ENCODE measurements around the gene SLC26A8.
"Not testable (repeated sequence)": the region's sequence is repeated elsewhere in the genome, so short reads cannot be mapped to it uniquely, and the experiment has no call there.

SLC26A8 gene

DNA sequence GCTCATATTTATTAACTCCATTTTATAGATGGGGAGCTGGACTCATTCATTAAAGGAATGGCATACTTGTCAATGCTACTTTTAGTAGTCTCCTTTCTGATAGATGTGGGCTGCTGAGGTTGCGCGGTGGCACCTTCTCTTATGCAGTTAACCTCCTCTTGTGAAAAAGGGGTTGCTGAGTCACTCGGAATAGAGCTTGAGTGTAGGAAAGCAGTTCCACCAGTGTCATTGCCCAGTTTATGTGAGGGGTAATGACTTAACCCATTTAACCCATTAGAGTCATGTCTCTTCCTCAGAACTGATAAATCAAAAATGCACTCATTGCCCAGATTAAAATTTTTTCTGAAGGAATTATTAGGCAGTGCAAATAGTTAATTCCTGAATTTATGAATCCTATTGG, 9.5 kb upstream of the SLC26A8 start:
- no peak for DNase-seq (ENCODE audit: low spot score)
- TF ChIP-seq, protein P1, sequence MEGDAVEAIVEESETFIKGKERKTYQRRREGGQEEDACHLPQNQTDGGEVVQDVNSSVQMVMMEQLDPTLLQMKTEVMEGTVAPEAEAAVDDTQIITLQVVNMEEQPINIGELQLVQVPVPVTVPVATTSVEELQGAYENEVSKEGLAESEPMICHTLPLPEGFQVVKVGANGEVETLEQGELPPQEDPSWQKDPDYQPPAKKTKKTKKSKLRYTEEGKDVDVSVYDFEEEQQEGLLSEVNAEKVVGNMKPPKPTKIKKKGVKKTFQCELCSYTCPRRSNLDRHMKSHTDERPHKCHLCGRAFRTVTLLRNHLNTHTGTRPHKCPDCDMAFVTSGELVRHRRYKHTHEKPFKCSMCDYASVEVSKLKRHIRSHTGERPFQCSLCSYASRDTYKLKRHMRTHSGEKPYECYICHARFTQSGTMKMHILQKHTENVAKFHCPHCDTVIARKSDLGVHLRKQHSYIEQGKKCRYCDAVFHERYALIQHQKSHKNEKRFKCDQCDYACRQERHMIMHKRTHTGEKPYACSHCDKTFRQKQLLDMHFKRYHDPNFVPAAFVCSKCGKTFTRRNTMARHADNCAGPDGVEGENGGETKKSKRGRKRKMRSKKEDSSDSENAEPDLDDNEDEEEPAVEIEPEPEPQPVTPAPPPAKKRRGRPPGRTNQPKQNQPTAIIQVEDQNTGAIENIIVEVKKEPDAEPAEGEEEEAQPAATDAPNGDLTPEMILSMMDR (IDR thresholded peaks at IDR 0.05; ENCODE audit: extremely low read depth, insufficient read depth, missing control alignments): no peak
- in situ Hi-C loops (cut with MboI; ENCODE audit: low pct_unique_long_range_greater_than_20kb, low sequenced_read_pairs, unreplicated experiment): loop anchor here (10.0 kb wide), 1 partner anchor 51 kb away; no protein-coding TSS in a partner anchor

DNA sequence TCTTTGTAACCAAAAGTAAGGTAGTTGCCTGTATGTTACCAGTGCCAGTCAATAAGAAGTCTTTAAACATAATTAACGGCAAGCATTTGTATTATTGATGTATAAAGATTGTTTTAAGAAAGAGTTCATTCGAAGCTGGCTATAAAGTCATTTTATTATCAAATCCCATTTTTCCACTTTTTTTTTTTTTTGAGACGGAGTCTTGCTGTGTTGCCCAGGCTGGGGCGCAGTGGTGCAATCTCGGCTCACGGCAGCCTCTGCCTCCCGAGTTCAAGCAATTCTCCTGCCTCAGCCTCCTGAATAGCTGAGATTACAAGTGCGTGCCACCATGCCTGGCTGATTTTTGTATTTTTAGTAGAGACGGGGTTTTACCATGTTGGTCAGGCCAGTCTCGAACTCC, 8.7 kb upstream of the SLC26A8 start:
- not testable (repeated sequence) for DNase-seq (ENCODE audit: low spot score)
- in situ Hi-C loops (cut with MboI; ENCODE audit: low pct_unique_long_range_greater_than_20kb, low sequenced_read_pairs, unreplicated experiment): loop anchor here (10.0 kb wide), 1 partner anchor 52 kb away; no protein-coding TSS in a partner anchor

DNA sequence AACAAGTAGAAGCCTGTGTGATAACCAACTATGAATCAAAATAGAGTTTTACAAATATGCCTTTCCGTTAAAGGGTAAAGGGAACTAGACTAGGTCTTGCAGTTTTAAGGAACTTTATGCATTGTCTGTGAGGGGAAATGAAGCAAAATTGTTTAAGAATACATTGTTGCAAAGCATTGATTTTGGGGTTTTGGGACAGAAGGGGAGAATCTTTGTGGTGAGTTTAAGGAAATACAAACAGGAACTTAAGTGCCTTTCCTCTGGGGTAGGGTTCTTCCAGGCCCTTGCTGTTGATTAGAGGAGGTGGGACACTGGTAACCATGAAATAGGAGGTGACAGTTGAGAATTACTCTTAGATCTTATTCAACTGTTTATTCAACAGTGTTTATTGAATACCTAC, 7.8 kb upstream of the SLC26A8 start:
- DNase-seq (ENCODE audit: low spot score): no peak
- in situ Hi-C loops (cut with MboI; ENCODE audit: low pct_unique_long_range_greater_than_20kb, low sequenced_read_pairs, unreplicated experiment): loop anchor here (10.0 kb wide), 1 partner anchor 53 kb away; no protein-coding TSS in a partner anchor
- TF ChIP-seq, protein P1 (IDR thresholded peaks at IDR 0.05; ENCODE audit: extremely low read depth, insufficient read depth, missing control alignments): no peak

DNA sequence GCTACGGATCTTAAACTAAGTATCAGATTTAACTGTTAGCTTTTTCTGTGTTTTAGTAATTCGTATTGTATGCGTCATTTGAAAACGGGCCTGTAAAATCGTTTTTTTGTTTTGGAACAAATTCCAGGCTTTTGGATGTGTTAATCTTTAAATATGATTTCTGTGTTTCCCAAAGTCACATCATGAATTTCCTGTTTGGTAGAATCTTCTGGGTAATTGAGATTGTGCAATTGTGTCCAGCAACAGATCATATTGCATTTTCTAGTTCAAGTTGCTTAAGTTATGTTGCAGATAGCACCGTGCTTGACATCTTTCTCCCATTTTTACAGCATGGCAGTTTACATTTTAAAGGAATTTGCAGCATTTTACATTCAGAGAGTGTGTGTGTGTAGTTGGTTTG, 5.0 kb upstream of the SLC26A8 start:
- TF ChIP-seq, protein P1 (IDR thresholded peaks at IDR 0.05; ENCODE audit: extremely low read depth, insufficient read depth, missing control alignments): no peak
- in situ Hi-C loops (cut with MboI; ENCODE audit: low pct_unique_long_range_greater_than_20kb, low sequenced_read_pairs, unreplicated experiment): no loop called here

DNA sequence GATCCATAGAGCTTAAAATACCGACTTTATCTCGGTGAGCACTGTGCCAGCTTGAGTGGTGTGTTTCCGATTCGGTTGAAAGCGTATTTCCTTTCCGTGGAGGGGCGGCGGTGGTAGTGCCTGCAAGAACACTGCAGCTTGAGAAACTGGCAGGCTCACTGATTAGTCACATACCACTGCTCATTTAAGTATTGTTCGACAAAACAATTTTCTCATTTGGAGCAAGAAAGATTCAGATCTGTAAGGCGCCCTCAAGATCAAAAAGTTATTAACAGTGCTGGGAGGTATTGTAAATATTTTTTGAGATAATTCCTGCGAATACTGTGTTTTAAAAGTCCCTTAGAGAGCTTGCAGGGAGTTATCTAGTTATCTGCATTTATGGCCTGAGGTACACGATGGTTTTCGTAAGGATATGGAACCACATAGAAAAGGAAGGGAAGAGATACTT, 4.5 kb upstream of the SLC26A8 start:
- TF ChIP-seq, protein P1 (IDR thresholded peaks at IDR 0.05; ENCODE audit: extremely low read depth, insufficient read depth, missing control alignments): no peak
- no peak for DNase-seq (ENCODE audit: low spot score)
- in situ Hi-C loops (cut with MboI; ENCODE audit: low pct_unique_long_range_greater_than_20kb, low sequenced_read_pairs, unreplicated experiment): no loop called here

More for the DNA sequence above, 5.0 kb upstream of the SLC26A8 start:
- DNase-seq (ENCODE audit: low spot score): no peak

DNA sequence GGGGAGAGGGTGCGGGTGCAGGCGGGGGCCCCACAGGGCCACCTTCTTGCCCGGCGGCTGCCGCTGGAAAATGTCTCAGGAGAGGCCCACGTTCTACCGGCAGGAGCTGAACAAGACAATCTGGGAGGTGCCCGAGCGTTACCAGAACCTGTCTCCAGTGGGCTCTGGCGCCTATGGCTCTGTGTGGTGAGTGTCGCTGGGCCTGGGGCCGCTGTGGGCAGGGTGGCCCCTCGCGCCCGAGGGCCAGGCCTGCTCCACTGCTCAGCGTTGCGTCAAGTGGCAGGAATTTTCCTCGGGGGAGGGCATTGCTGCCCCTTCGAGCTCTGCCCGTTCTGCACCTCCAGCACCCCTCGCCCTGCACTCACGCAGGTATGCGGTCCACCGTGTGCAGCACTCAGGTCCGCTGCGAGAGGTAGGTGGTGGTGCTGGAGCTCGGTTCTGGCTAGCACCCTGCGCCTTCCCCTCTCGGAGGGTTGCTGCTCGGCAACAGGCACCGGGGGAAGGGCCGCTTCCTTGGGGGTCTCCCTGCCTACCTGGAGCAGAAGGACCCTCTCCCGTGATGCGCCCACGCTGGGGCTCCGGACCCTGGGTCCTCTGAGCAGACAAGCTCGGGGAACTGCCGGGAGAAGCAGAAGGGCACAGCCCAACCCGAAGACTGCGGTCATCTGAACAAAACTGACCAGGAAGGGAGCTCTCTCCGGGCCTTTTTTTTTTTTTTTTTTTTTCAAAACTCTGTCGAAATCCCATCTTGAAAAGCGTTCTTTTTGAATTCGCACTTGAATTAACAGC, 3.8 kb upstream of the SLC26A8 start:
- TF ChIP-seq, protein P1 (IDR thresholded peaks at IDR 0.05; ENCODE audit: extremely low read depth, insufficient read depth, missing control alignments): no peak
- in situ Hi-C loops (cut with MboI; ENCODE audit: low pct_unique_long_range_greater_than_20kb, low sequenced_read_pairs, unreplicated experiment): no loop called here
- no peak for DNase-seq (ENCODE audit: low spot score)

DNA sequence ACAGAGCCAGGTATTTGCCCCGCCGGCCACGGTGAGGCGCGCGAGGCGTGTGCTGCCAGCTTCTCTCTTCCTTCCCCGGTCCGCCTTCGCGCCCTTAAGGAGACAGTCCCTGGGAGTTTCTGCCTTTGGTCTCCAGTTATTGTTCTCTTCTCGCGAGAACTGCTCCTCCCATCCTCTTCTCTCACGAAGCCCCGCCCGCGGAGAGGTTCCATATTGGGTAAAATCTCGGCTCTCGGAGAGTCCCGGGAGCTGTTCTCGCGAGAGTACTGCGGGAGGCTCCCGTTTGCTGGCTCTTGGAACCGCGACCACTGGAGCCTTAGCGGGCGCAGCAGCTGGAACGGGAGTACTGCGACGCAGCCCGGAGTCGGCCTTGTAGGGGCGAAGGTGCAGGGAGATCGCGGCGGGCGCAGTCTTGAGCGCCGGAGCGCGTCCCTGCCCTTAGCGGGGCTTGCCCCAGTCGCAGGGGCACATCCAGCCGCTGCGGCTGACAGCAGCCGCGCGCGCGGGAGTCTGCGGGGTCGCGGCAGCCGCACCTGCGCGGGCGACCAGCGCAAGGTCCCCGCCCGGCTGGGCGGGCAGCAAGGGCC, 3.2 kb upstream of the SLC26A8 start, which contains the start of gene MAPK14:
Gene MAPK14 (plus strand): TSS at position 308 of the 587 bp plus-strand sequence. CDS start 350 bp downstream, outside the sequence.
- DNase-seq (ENCODE audit: low spot score): peak; percentile 98
- TF ChIP-seq, protein P1 (IDR thresholded peaks at IDR 0.05; ENCODE audit: extremely low read depth, insufficient read depth, missing control alignments): peak; percentile 87
- in situ Hi-C loops (cut with MboI; ENCODE audit: low pct_unique_long_range_greater_than_20kb, low sequenced_read_pairs, unreplicated experiment): no loop called here

All from GM13977 (cell line).